ENCODE measurements around the gene VEPH1.

- TF ChIP-seq POLR2A (IDR thresholded peaks at IDR 0.05; ENCODE audit: low read depth, low read length) (no peak), POLR2AphosphoS5 (IDR thresholded peaks at IDR 0.05; ENCODE audit: low read depth, low read length) (no peak), POU2F2 (IDR thresholded peaks at IDR 0.05; ENCODE audit: low read depth, low read length) (no peak), PAX5 (IDR thresholded peaks at IDR 0.05; ENCODE audit: insufficient read depth, low read length, severe bottlenecking) (no peak), TAF1 (IDR thresholded peaks at IDR 0.05; ENCODE audit: low read depth, low read length) (no peak)
These were observed 185.3 kb downstream of the VEPH1 start for GRCh38 chr3:157317895-157318294.
